ENCODE measurements around the gene EXOC3L4. TPM values are rescaled to one million over a fixed set of nuclear protein-coding genes. Genes with fewer than 3 reads are reported as not detected.

The EXOC3L4 gene
- total RNA-seq, 4 donors from 2014 or later: under 0.01 to 5.6 (median 0.41) TPM; not detected in 1

DNA sequence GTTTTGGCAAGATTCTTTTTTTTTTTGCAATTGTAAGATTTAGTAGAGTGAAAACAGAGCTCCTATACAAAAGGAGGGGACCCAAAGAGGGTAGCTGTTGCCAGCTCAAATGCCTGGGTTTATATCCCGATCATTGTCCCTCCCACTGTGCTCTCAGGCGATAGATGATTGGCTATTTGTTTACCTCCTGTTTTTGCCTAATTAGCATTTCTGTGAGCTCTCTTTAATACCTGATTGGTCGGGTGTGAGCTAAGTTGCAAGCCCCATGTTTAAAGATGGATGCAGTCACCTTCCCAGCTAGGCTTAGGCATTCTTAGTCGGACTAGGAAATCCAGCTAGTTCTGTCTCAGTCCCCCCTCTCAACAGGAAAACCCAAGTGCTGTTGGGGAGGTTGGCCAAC is 1.9 kb downstream of the EXOC3L4 start:
- TF ChIP-seq POLR2A (IDR thresholded peaks at IDR 0.05): no peak
- TF ChIP-seq, protein P1, sequence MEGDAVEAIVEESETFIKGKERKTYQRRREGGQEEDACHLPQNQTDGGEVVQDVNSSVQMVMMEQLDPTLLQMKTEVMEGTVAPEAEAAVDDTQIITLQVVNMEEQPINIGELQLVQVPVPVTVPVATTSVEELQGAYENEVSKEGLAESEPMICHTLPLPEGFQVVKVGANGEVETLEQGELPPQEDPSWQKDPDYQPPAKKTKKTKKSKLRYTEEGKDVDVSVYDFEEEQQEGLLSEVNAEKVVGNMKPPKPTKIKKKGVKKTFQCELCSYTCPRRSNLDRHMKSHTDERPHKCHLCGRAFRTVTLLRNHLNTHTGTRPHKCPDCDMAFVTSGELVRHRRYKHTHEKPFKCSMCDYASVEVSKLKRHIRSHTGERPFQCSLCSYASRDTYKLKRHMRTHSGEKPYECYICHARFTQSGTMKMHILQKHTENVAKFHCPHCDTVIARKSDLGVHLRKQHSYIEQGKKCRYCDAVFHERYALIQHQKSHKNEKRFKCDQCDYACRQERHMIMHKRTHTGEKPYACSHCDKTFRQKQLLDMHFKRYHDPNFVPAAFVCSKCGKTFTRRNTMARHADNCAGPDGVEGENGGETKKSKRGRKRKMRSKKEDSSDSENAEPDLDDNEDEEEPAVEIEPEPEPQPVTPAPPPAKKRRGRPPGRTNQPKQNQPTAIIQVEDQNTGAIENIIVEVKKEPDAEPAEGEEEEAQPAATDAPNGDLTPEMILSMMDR (IDR thresholded peaks at IDR 0.05): no peak
- intact Hi-C loops (cut with DNase I; ENCODE audit: low total_unique reads): no loop called here

DNA sequence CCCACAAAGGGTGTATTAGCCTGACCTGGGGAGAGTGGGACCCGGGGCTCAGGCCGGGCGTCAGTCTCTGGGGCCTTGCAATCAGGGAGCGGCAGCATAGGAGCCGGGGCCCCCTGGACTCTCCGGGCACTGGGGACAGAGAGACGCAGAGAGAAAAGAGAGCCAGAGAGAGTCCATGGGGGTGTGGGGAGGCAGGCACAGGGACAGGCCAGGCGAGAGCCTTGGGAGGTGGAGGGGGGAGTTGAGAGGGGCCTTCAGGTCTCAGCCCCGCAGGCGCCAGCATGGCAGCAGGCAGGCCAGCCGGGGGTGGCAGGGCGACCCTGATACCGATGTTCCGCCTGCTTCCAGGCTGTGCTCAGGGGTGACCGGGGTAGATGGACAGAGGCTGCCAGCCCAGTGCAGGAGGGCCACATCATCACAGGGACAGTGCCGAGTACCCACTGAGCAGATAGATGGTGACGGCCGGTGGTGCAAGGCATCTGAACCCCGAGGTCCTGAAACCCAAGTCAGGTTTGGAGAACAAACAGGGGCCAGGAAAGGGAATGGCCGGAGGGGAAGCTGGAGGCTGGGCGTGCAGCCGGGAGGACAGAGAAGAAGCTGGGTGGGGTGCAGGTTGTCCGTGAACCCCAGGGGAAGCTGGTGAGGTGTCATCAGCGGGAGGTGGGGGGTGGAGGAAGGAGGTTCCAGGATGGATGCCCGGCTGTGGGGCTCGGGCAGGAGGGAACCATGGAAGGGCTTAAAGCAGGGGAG is 2.9 kb downstream of the EXOC3L4 start:
- TF ChIP-seq, protein P1 (IDR thresholded peaks at IDR 0.05): no peak
- TF ChIP-seq POLR2A (IDR thresholded peaks at IDR 0.05): no peak
- H3K4me1 ChIP-seq: peaks cover 0 to under 1% of the 10 kb centered on the region in 2 donors
- DNase-seq: no peak
- no peak overlapping the region for H3K27ac ChIP-seq
- intact Hi-C loops (cut with DNase I; ENCODE audit: low total_unique reads): no loop called here
- H3K4me3 ChIP-seq: no peak overlapping the region
- no peaks in the 10 kb centered on the region for H3K9me3 ChIP-seq
- peaks cover 0 to 8% of the 10 kb centered on the region in 2 donors for H3K27me3 ChIP-seq
- H3K36me3 ChIP-seq: no peaks in the 10 kb centered on the region

More for the DNA sequence above, 1.9 kb downstream of the EXOC3L4 start:
- Histone ChIP-seq H3K4me1 (no peaks in the 10 kb centered on the region), H3K27me3 (peaks cover 0 to 2% of the 10 kb centered on the region in 2 donors), H3K9me3 (no peaks in the 10 kb centered on the region), H3K4me3 (no peak overlapping the region), H3K27ac (no peak overlapping the region), H3K36me3 (no peaks in the 10 kb centered on the region)
- no peak for DNase-seq

DNA sequence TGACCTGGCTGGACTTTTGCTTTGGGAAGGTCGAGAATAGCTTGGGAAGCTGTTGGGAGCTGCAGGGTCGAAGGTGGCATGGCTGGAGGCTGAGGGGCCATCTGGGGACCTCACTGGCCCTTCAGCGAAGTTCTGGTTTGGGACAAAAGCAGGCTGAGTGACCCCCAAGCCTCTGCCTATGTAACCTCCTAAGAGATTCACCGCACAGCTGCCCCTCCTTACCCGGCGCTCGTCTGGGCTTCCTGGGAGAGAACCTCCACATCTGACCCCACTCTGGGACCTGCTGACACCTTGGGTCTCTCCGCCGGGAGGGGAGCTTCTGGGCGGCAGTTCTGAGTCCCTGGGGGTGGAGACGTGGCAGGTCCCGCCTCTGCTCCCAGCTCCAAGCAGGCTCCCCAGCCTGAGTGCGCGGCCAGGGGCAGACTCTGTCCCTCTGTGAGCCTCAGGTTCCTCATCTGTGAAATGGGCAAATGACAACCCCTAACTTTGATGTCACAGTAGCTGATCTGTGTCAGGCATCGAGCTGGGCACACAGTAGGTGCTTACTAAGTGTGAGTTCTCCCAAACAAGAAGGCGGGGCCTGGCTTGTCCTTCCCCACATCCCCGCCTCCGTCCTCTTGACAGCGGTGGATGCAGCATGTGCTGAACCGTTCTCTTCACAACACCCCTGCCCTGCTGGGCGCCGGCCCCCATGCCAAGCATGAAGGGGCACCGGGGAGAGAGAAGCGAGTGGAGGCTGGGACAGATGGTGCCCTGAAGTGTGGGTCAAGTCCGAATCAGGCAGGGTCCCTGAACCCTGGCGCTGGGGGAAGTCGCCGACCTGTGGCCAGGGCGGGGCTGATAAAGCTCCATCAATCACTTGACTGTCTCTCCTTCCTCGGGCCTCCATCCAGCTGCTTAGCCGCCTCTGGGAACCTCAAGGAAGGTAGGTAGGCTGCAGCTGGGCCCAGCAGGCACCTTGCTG is 3.8 kb downstream of the EXOC3L4 start:
- H3K27ac ChIP-seq: no peak overlapping the region
- TF ChIP-seq, protein P1 (IDR thresholded peaks at IDR 0.05): no peak
- TF ChIP-seq POLR2A (IDR thresholded peaks at IDR 0.05): no peak
- intact Hi-C loops (cut with DNase I; ENCODE audit: low total_unique reads): no loop called here
- H3K9me3 ChIP-seq: no peaks in the 10 kb centered on the region
- H3K4me3 ChIP-seq: no peak overlapping the region
- H3K4me1 ChIP-seq: peaks cover 0 to 3% of the 10 kb centered on the region in 2 donors
- no peak for DNase-seq
- H3K27me3 ChIP-seq: peaks cover 8 to 14% of the 10 kb centered on the region in 2 donors
- no peaks in the 10 kb centered on the region for H3K36me3 ChIP-seq

DNA sequence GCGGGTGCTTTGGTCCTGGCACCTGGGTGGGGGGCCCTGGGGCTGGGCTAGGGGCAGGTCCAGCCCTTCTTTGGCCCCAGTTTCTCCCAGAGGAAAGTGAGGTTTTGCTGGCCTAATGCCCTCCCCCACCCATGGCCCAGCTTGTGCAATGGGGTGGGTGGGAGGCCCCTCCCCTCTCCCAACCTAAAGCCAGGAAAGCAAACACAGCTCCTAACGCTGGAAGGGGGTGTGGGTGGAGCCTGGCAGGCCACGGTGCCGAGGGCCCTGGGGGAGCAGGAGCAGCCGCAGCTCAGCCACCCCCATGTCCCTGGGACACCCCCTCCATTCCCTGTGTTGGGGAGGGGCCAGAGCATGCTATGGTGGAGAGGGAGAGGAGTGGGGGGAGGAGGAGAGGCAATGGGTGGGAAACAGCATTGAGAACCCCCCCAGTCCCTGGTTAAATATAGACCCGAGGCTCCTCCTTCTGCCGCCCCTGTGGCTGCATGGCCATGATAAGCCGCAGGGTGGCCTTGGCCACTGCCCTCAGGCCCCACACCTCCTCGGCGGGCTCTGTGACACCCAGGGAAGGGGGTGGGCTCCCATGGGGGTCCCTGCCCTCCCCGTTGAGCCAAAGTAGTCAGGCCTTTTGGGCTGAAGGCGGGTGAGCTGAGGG is 4.7 kb downstream of the EXOC3L4 start:
- H3K9me3 ChIP-seq: no peaks in the 10 kb centered on the region

More for the DNA sequence above, 4.7 kb downstream of the EXOC3L4 start:
- H3K4me1 ChIP-seq: peaks cover 0 to 3% of the 10 kb centered on the region in 2 donors
- no peak for DNase-seq
- no peaks in the 10 kb centered on the region for H3K36me3 ChIP-seq
- no peak overlapping the region for H3K4me3 ChIP-seq
- intact Hi-C loops (cut with DNase I; ENCODE audit: low total_unique reads): no loop called here
- no peak for TF ChIP-seq POLR2A (IDR thresholded peaks at IDR 0.05)
- TF ChIP-seq, protein P1 (IDR thresholded peaks at IDR 0.05): no peak
- H3K27ac ChIP-seq: no peak overlapping the region
- H3K27me3 ChIP-seq: peaks cover 12 to 20% of the 10 kb centered on the region in 2 donors

Data from uterus (tissue), 4 donors.